Right forelimb (tissue), 1 donor: ENCODE data around the gene SKIC2.
"Not testable (repeated sequence)": the region's sequence is repeated elsewhere in the genome, so short reads cannot be mapped to it uniquely, and the experiment has no call there.

Source experiments
- DNase-seq: peaks from one replicate; pipeline ENCODE4 v3.0.0-alpha.2; 2018

SKIC2 gene

DNA sequence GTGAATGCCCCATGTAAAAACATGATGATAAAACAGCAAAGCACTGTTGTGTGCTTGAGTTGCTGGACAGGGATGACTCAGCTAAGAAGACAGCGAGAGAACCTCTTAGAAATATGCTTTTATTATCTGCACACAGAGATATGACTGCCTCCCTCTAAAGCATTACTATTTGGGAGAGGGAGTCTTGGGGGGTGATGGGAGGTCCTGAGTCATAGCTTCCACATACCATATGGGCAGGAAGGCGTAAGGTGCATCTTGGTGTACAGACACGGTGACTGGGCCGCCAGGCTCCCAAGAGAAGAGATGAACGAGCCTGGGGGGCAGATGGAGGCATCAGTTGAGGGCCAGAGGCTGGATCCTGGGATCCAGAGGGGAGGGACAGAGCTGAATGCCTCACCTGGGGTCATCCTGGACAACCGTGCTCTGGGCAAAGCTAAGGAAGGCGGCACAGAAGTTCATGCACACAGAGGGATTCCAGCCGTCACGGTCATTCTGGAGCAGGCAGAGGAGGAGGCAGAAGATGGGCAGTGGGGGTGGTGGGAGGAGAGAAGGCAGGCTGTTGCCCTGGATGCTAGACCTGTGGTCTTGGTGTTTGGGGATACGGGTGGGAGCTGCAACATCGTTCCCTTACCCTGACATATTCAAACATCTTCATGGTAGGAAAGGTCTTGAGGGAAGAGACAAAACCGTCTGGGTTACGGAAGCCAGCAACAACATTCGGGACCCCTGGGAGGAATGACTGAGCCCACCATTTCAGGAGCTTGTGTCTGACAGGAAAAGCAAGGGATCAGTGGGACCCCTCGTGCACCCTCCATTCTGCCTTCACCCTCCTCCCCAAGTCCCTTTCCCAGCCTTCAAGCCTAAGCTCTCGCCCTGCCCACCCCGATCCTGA lies 11.0 kb downstream of the SKIC2 start:
- no peak for DNase-seq

GRCh38 chr6:31970604-31971271 lies 11.8 kb downstream of the SKIC2 start:
- DNase-seq: no peak

DNA sequence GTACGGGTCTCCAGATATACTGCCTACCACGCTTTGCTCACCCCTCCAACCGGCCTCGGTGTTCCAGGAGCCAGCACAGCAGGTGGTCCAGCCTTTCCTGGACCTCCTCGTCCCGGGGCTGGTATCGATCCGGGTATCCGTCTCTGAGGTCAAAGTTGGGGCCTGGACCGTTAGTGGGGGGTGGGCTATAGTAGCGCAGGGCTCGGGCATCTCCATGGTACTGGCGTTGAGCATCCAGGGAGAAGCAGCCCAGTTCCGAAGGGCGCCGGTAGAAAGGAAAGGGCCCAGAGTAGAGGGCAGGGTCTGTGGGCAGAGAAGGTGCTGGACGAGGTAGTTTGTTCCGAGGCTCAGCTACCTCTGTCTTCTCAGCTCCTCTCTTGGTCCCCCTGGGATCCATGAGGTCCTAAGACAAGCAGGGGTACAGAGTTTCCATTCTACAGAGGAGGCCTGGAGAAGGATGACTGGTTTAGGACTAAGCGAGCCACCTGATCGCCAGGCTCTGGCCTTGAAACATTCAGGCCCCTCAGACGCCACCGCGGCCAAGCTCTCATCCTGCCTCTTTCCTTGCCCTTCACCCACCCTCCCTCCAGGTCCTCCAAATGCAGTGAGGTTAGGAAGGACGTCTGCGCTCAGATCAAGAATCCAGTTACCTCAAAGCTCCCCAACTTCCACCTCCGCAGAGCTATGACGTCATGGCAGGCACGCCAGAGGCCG lies 12.5 kb downstream of the SKIC2 start:
- DNase-seq: no peak

- DNase-seq: peak; percentile 99
These were observed 13.2 kb downstream of the SKIC2 start, which contains the start of gene DXO for GRCh38 chr6:31971993-31972708. Gene DXO, minus strand, starts transcription at chr6:31972138. Its CDS starts 463 bp downstream, at chr6:31971675.

- DNase-seq: no peak
These were observed 13.9 kb downstream of the SKIC2 start for GRCh38 chr6:31972709-31973350.

GRCh38 chr6:31976065-31976464 lies 17.1 kb downstream of the SKIC2 start:
- not testable (repeated sequence) for DNase-seq

GRCh38 chr6:31977816-31978431 lies 18.9 kb downstream of the SKIC2 start:
- DNase-seq: no peak

GRCh38 chr6:31978831-31979230 lies 19.9 kb downstream of the SKIC2 start:
- no peak for DNase-seq

DNA sequence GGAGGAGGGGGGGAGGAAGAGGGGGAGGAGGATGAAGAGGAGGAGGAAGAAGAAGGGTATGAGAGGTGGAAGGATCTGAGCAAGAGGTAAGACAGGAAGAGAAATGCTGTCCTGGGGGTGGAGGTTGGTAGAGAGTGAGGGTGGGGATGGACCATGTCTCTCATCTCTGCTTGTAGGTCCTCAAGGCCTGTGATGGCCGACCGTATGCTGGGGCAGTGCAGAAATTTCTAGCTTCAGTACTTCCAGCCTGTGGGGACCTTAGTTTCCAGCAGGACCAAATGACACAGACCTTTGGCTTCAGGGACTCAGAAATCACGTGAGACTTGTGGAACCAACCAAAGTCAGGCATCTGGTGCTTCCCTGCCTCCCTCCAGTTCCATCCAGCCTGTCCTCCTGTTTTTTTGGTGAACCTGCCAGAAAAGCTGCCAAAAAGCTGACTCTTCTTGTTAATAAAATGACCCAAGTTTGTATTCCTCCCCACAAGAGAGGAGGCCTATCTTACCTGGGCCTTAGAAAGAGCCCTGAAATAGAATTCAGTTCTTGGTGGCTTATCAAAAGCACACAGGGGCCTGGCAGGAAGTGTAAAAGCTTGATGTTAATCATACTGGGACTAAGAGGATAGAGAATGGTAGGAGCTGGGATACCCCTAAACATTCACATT lies 20.4 kb downstream of the SKIC2 start:
- DNase-seq: no peak

GRCh38 chr6:31980195-31980876 lies 21.4 kb downstream of the SKIC2 start:
- DNase-seq: not testable (repeated sequence)

DNA sequence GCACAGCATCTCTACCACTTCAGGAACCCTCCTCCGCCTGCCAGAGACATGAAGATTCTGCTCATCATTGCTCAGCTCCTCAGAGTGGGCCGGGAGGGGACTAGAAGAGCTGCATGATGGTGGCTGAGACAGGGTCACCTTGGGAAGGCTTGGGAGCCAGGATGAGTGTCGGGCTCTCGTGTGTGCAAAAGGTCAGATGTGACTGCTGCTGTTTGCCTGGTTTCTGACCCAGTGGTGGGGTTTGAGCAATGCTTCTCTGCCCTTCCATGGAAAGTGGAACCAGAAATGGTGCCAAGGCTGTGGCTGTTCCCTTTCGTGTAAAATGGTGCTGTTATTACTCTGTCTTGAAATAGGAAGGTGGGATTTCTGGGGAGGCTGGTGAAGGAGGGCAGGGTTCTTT lies 22.0 kb downstream of the SKIC2 start:
- not testable (repeated sequence) for DNase-seq

- DNase-seq: not testable (repeated sequence)
These were observed 22.8 kb downstream of the SKIC2 start, which contains the start of gene C4A for GRCh38 chr6:31981744-31982143. Gene C4A, plus strand, starts transcription at chr6:31982057. Its CDS starts 51 bp downstream, at chr6:31982108.

DNA sequence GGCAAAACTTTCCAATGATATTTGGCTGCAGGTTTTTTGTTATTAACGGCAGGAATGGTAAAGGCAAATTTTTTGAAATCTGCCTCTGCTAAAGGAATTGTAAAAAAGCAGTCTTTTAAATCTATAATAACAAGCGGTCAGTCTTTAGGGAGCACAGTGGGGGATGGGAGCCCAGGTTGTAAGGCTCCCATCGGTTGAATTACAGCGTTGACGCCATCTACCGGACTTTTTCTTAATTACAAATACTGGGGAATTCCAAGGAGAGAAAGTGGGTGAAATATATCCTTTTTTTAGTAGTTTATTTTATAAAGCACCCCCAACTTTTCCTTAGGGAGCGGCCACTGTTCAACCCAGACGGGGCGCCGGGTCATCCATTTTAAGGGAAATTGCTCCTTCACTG lies 30.4 kb downstream of the SKIC2 start:
- not testable (repeated sequence) for DNase-seq

GRCh38 chr6:31994421-31994820 lies 35.4 kb downstream of the SKIC2 start:
- not testable (repeated sequence) for DNase-seq

- not testable (repeated sequence) for DNase-seq
These were observed 37.4 kb downstream of the SKIC2 start for GRCh38 chr6:31996385-31996784.

- DNase-seq: not testable (repeated sequence)
These were observed 43.7 kb downstream of the SKIC2 start for GRCh38 chr6:32002546-32003268.

- not testable (repeated sequence) for DNase-seq
These were observed 44.3 kb downstream of the SKIC2 start for GRCh38 chr6:32003301-32003700.

DNA sequence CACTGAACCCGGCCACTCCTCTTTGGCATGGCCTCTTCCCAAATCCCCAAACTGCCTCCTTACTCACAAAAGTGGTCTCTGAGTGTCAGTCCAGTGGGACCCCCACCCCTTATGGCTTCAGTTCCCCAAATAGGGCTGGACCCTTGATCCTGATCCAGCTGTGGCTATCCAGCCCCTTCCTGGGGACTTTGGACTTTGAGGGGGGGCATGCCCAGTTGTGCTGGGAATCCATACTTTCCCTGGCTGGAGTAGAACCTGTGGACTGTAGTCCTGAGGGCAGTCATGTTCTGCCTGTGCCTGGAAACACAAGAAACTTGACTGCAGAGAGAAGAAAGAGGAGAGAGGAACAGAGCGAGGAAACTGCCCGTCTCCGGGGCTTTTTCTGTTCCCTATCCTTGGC lies 45.4 kb downstream of the SKIC2 start:
- DNase-seq: not testable (repeated sequence)

DNA sequence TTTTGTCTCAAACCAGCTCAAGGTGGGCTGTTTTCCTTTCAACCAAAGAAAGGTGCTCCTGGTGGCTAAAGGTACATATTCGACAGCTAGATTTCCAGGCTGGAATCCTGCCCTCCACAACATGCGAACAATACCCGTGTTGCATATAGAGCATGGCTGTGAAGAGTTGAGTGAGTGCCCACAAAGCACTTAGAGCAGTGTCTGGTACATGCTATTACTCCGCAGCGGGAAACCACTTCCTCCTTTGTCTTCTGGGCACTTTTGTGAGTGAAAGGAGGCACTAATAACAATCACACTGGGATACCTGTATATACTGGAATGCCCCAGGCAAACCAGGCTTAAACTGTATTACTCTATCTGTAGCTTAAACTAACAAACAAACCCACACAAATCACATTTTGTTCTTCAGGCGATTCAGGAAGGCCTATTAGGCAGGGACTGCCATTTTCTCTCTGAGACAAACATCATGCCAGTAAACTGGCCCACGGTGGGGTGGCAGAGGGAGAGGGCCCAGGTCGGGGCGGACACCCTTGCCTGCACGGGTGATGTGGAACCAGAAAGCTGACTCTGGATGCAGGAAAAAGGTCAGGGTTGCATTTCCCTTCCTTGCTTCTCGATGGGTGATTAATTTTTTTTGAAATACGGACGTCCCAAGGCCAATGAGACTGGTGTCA lies 46.0 kb downstream of the SKIC2 start:
- DNase-seq: not testable (repeated sequence)
